ENCODE measurements around the gene PQBP1. TPM values are rescaled to one million over a fixed set of nuclear protein-coding genes. Genes with fewer than 3 reads are reported as not detected.
"Not testable (repeated sequence)": the region's sequence is repeated elsewhere in the genome, so short reads cannot be mapped to it uniquely, and the experiment has no call there.

Gene PQBP1
- total and polyA plus RNA-seq, 2 of the 13 experiments (the other 11 are each of a cell fraction or from before 2014, with no cell fraction given), result 58.1 to 80.9 TPM

DNA sequence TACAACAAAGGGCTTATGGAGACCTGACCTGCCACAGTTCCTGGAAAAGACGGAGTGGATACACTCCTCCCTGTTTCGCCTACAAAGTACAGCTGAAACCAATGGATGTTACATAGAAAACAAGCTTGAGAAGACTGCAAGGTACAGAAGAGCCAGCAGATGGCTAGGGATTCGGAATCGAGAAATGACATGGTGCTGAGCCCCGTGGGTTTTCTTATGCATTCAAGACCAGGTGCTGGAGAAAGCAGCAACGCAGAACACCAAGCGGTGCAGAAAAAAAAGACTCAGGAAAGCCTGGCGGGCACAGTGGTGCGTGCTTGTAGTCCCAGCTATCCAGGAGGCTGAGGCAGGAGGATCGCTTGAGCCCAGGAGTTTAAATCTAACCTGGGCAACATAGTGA is 14.0 kb upstream of the PQBP1 start:
- DNase-seq (ENCODE audit: low spot score) (no peak), ATAC-seq (peak; percentile 84), FAIRE-seq (peak; percentile 59)
- H3K36me3 ChIP-seq (replicated peaks in 1 of 2; ENCODE audit: control insufficient read depth in 1 of 2, insufficient read depth in 2 of 2, low read length in 2 of 2), result no peaks in the 10 kb centered on the region
- ChIA-PET POLR2A (interaction anchor here (1.2 kb wide), 1 partner anchor 14 kb away, joined by 4 read pairs; the partner anchor contains the start of genes PQBP1 and TIMM17B), CTCF (ENCODE audit: low intra/inter-chr PET ratio, low total read pairs) (no interaction called here)
- H3K4me1 ChIP-seq (ENCODE audit: insufficient read depth, low read length), result no peaks in the 10 kb centered on the region
- no peak overlapping the region for H3K4me3 ChIP-seq (replicated peaks in 1 of 3; ENCODE audit: insufficient read depth in 1 of 3, low read depth in 2 of 3, low read length in 3 of 3)
- no peaks in the 10 kb centered on the region for H4K20me1 ChIP-seq (ENCODE audit: insufficient read depth, low read length)
- in situ Hi-C loops (cut with HindIII; ENCODE audit: extremely low pct_ligation_motif_present, low pct_unique_long_range_greater_than_20kb), result no loop called here
- no peaks in the 10 kb centered on the region for H3K27me3 ChIP-seq (ENCODE audit: control insufficient read depth in 1 of 2, insufficient read depth in 2 of 2, low read length in 2 of 2)
- no peaks in the 10 kb centered on the region for H3K9me3 ChIP-seq (ENCODE audit: low read length)
- no peak overlapping the region for H3K9ac ChIP-seq (ENCODE audit: insufficient read depth, low read depth, low read length)
- intact Hi-C loops (cut with micrococcal nuclease; ENCODE audit: unreplicated experiment), result no loop called here
- no peak overlapping the region for H2AFZ ChIP-seq (ENCODE audit: low read length)
- no peak overlapping the region for H3K27ac ChIP-seq (ENCODE audit: extremely low read length, insufficient read depth, low read length)
- no TSS peak for BruUV-seq (replicated peaks)
- 14% methylated on average over 9 of the region's 10 CpGs for WGBS (ENCODE audit: low lambda C conversion rate)
- TF ChIP-seq KDM3A (CRISPR knock-in tag; IDR thresholded peaks at IDR 0.05; ENCODE audit: low read depth), result no peak
- TF ChIP-seq SMAD9 (CRISPR knock-in tag; IDR thresholded peaks at IDR 0.05), result no peak
- TF ChIP-seq, protein P1, sequence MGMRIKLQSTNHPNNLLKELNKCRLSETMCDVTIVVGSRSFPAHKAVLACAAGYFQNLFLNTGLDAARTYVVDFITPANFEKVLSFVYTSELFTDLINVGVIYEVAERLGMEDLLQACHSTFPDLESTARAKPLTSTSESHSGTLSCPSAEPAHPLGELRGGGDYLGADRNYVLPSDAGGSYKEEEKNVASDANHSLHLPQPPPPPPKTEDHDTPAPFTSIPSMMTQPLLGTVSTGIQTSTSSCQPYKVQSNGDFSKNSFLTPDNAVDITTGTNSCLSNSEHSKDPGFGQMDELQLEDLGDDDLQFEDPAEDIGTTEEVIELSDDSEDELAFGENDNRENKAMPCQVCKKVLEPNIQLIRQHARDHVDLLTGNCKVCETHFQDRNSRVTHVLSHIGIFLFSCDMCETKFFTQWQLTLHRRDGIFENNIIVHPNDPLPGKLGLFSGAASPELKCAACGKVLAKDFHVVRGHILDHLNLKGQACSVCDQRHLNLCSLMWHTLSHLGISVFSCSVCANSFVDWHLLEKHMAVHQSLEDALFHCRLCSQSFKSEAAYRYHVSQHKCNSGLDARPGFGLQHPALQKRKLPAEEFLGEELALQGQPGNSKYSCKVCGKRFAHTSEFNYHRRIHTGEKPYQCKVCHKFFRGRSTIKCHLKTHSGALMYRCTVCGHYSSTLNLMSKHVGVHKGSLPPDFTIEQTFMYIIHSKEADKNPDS (CRISPR knock-in tag; IDR thresholded peaks at IDR 0.05), result no peak
- no peak for TF ChIP-seq ZNF530 (CRISPR knock-in tag; IDR thresholded peaks at IDR 0.05; ENCODE audit: low read depth)
- no peak for TF ChIP-seq SMARCE1 (IDR thresholded peaks at IDR 0.05; ENCODE audit: borderline replicate concordance)
- no peak for TF ChIP-seq ZNF660 (CRISPR knock-in tag; IDR thresholded peaks at IDR 0.05; ENCODE audit: borderline replicate concordance, low read depth)
- no peak for TF ChIP-seq ZSCAN12 (CRISPR knock-in tag; IDR thresholded peaks at IDR 0.05)
- TF ChIP-seq NCOA5 (CRISPR knock-in tag; IDR thresholded peaks at IDR 0.05), result no peak
- TF ChIP-seq, protein P2, sequence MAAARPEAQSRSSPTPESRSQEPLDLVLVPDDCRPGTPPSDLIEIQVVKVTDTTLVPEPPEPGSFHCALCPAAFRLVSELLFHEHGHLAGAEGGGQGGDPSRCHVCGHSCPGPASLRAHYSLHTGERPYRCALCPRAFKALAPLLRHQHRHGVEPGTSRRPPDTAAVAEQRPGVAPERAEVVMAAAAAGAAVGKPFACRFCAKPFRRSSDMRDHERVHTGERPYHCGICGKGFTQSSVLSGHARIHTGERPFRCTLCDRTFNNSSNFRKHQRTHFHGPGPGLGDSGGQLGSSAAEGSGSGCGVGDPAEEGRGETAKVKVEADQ (CRISPR knock-in tag; IDR thresholded peaks at IDR 0.05; ENCODE audit: borderline replicate concordance), result no peak
- TF ChIP-seq NONO (IDR thresholded peaks at IDR 0.05), result no peak
- TF ChIP-seq NONO (CRISPR knock-in tag; conservative IDR thresholded peaks at IDR 0.05), result no peak
- no peak for TF ChIP-seq ZBTB3 (CRISPR knock-in tag; IDR thresholded peaks at IDR 0.05; ENCODE audit: borderline replicate concordance, low read depth)
- TF ChIP-seq FOXA3 (CRISPR knock-in tag; IDR thresholded peaks at IDR 0.05), result no peak
- TF ChIP-seq POLR2A (IDR thresholded peaks at IDR 0.05; ENCODE audit: insufficient read depth in 1 of 2, low read depth in 2 of 2, low read length in 2 of 2), result no peak
- no peak overlapping the region for H3K4me2 ChIP-seq (ENCODE audit: low read depth, low read length)
- no peaks in the 10 kb centered on the region for H3K79me2 ChIP-seq (ENCODE audit: insufficient read depth, low read length)

DNA sequence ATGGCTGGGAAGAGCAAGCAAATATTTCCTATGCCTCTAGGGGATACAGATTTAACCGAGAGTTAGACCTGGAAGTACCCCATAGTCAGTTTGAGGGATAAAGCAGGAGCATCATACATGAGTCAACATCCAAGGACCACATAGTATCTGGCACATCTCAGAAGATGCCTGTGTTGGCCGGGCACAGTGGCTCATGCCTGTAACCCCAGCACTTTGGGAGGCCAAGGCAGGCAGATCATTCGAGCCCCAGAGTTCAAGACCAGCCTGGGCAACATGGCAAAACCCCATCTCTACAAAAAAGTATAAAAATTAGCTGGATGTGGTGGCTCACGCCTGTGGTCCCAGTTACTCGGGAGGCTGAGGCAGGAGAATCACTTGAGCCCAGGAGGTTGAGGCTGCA is 11.1 kb upstream of the PQBP1 start:
- H3K79me2 ChIP-seq (ENCODE audit: insufficient read depth, low read length); H2AFZ ChIP-seq (ENCODE audit: low read length); H3K27ac ChIP-seq (ENCODE audit: extremely low read length, insufficient read depth, low read length); BruUV-seq (replicated peaks); POLR2A ChIA-PET; in situ Hi-C loops (cut with HindIII; ENCODE audit: extremely low pct_ligation_motif_present, low pct_unique_long_range_greater_than_20kb); H3K4me1 ChIP-seq (ENCODE audit: insufficient read depth, low read length); H3K27me3 ChIP-seq (ENCODE audit: control insufficient read depth in 1 of 2, insufficient read depth in 2 of 2, low read length in 2 of 2); intact Hi-C loops (cut with micrococcal nuclease; ENCODE audit: unreplicated experiment); H3K4me3 ChIP-seq (replicated peaks in 1 of 3; ENCODE audit: insufficient read depth in 1 of 3, low read depth in 2 of 3, low read length in 3 of 3); DNase-seq (ENCODE audit: low spot score); CTCF ChIA-PET (ENCODE audit: low intra/inter-chr PET ratio, low total read pairs); H3K4me2 ChIP-seq (ENCODE audit: low read depth, low read length); H3K9me3 ChIP-seq (ENCODE audit: low read length); FAIRE-seq; H4K20me1 ChIP-seq (ENCODE audit: insufficient read depth, low read length); H3K36me3 ChIP-seq (replicated peaks in 1 of 2; ENCODE audit: control insufficient read depth in 1 of 2, insufficient read depth in 2 of 2, low read length in 2 of 2); H3K9ac ChIP-seq (ENCODE audit: insufficient read depth, low read depth, low read length); ATAC-seq: not testable (repeated sequence)
- WGBS (ENCODE audit: low lambda C conversion rate), result 42% methylated on average over 2 of the region's 5 CpGs
